Adrenal gland (tissue), 5 donors: ENCODE measurements around the gene DOCK3.
"Not testable (repeated sequence)": the region's sequence is repeated elsewhere in the genome, so short reads cannot be mapped to it uniquely, and the experiment has no call there.

Source experiments
- POLR2A ChIP-seq, 2 donors: fragments of 450-650 bp; IDR thresholded peaks; one replicate each; pipeline ENCODE4 v1.6.1; 2017; ENCODE audit warnings: antibody characterized with exemption in 2 of 2, mild to moderate bottlenecking in 2 of 2, moderate library complexity in 1 of 2
- TF ChIP-seq, protein P1 (sequence below), 6 experiments: fragments of 450-650 bp in 4 of 6; fragments of 200-600 bp in 2 of 6; sonication (generic) in 1 of 6; IDR thresholded peaks; 1 replicate in 5 of 6; 2 replicates in 1 of 6; pipeline versions ENCODE4 v1.5.1 to v1.8.0; 2016 to 2021; ENCODE audit warnings: antibody characterized with exemption in 6 of 6, mild to moderate bottlenecking in 2 of 6, moderate library complexity in 1 of 6
- donor health status: DM: no; HTN: no; CAD: no.

DNA sequence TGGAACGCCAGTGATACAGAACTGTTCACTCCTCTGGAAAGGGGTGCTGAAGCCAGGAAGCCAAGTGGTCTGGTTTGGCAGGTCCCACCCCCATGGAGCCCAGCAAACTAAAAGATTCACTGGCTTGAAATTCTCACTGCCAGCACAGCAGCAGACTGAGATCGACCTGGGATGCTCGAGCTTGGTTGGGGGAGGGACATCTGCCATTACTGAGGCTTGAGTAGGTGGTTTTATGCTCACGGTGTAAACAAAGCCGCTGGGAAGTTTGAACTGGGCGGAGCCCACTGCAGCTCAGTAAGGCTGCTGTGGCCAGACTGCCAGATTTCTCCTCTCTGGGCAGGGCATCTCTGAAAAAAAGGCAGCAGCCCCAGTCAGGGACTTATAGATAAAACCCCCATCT lies 417.4 kb downstream of the DOCK3 start:
- TF ChIP-seq, protein P1, sequence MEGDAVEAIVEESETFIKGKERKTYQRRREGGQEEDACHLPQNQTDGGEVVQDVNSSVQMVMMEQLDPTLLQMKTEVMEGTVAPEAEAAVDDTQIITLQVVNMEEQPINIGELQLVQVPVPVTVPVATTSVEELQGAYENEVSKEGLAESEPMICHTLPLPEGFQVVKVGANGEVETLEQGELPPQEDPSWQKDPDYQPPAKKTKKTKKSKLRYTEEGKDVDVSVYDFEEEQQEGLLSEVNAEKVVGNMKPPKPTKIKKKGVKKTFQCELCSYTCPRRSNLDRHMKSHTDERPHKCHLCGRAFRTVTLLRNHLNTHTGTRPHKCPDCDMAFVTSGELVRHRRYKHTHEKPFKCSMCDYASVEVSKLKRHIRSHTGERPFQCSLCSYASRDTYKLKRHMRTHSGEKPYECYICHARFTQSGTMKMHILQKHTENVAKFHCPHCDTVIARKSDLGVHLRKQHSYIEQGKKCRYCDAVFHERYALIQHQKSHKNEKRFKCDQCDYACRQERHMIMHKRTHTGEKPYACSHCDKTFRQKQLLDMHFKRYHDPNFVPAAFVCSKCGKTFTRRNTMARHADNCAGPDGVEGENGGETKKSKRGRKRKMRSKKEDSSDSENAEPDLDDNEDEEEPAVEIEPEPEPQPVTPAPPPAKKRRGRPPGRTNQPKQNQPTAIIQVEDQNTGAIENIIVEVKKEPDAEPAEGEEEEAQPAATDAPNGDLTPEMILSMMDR (IDR thresholded peaks at IDR 0.05): not testable (repeated sequence)
- TF ChIP-seq POLR2A (IDR thresholded peaks at IDR 0.05): not testable (repeated sequence)
